H7 (cell line): Measurements from ENCODE around the gene TMEM222. TPM values are rescaled to one million over a fixed set of nuclear protein-coding genes. Genes with fewer than 3 reads are reported as not detected.
"Not testable (repeated sequence)": the region's sequence is repeated elsewhere in the genome, so short reads cannot be mapped to it uniquely, and the experiment has no call there.

Source experiments
- DNase-seq: peaks from one replicate; pipeline ENCODE4 v3.0.0; 2012
- H3K27me3 ChIP-seq: 2 replicates; pipeline ENCODE4 v1.6.0; 2011; ENCODE audit warnings: mild to moderate bottlenecking, low read length; ENCODE audit not compliant: control insufficient read depth, insufficient read depth
- H3K36me3 ChIP-seq: replicated peaks from 2 replicates; pipeline ENCODE4 v1.5.1; 2011; ENCODE audit warnings: low read length; ENCODE audit not compliant: control insufficient read depth, insufficient read depth
- H3K4me3 ChIP-seq: 2 replicates; pipeline ENCODE4 v1.5.1; 2011; ENCODE audit warnings: low read depth, mild to moderate bottlenecking, control low read depth, low read length, moderate library complexity; ENCODE audit not compliant: insufficient read depth
- total RNA-seq: library from RNA; depleted of rRNA; stranded (reverse); fragments of >200 nt; shearing (Covaris generic); gene quantifications from 2 replicates; pipeline ENCODE4 v1.2.3, GENCODE V29; 2014; rRNA removed

The TMEM222 gene
- total RNA-seq, 1 experiment from 2014 or later = 53.4 TPM

- no peak for DNase-seq
- no peaks in the 10 kb centered on the region for H3K36me3 ChIP-seq
- no peak overlapping the region for H3K4me3 ChIP-seq
- H3K27me3 ChIP-seq = peaks cover 14% of the 10 kb centered on the region; the same call in 1 of the 2 replicates
These were observed 59.1 kb downstream of the TMEM222 start for GRCh38 chr1:27380766-27381733.

DNA sequence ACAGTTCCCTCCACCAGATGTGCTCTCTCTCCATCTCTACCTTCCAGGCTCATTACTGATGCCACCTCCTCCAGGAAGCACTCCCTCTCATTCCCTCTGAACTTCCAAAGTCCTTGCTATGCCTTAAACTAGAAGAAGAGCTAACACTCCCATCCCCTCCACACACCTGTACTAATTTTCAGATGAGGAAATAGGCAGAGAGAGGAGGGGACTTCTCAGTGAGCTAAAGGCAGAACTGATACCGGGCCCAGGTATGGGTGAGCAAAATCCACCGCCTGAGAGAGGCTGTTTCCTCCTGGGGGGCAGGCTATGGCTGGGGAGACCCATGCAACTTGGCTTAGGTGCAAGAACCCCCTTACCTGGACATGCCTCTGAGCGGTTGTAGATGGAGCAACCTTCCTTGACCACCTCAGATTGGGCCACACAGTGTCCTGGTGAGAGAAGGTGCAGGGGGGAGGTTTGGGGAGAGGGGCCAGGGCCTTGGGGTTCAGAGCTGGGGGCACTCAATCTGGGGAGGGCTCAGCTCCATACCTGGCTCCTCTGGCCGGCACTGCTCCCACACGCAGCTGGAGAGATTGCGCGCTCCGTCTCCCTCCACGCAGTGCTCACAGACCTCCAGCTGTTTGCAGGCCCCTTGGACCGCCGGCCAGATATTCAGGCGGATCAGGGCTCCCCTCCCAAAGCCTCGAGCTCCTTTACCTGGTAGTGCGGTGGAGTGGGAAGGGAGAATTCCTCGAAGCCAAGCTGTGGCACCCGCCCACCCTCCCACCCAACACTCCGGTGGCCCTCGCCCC lies 60.2 kb downstream of the TMEM222 start:
- H3K27me3 ChIP-seq = peaks cover 14% of the 10 kb centered on the region; the same call in 1 of the 2 replicates
- no peak overlapping the region for H3K4me3 ChIP-seq
- H3K36me3 ChIP-seq = no peaks in the 10 kb centered on the region
- no peak for DNase-seq

DNA sequence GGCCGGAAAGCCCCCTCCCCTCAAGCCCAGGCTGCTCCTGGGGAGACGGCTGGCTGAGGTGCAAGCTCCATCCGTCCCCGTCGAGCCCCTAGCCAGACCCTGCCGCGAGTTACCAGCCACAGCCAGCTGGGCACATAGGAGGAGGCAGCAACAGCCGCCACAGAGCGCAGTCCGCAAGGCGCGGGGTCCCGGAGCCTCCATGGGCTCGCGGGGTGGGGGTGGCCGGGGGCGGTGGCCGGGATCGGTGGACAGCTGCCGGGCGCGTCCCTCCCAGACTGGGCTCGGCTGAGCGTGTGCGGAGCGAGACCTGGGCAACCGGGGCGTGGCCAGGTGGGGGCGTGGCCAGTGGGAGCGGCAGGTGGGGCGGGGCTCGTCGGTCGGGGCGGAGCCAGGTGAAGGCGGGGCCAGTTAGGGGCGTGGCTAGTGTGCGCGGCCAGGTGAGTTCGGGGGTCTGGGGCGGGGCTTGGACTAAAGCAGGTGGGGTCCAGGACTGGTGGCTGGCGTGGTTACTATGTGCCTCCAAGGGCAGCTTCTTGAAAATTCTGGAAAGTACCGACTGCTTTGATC lies 61.2 kb downstream of the TMEM222 start, which contains the start of gene CD164L2:
CD164L2 (minus strand) TSS at position 295 of the 567 bp plus-strand sequence; CDS start at position 201, 94 bp downstream.
- peaks cover 14% of the 10 kb centered on the region; the same call in 1 of the 2 replicates for H3K27me3 ChIP-seq
- DNase-seq = peak; percentile 99
- peak within 1 kb of the TSS; percentile 52 for H3K4me3 ChIP-seq
- no peaks in the 10 kb centered on the region for H3K36me3 ChIP-seq

GRCh38 chr1:27383661-27384060 lies 61.7 kb downstream of the TMEM222 start:
- Histone ChIP-seq H3K4me3 (peak overlapping the region; percentile 27; the same call in 1 of the 2 replicates), H3K36me3 (no peaks in the 10 kb centered on the region), H3K27me3 (peaks cover 14% of the 10 kb centered on the region; the same call in 1 of the 2 replicates)
- no peak for DNase-seq

GRCh38 chr1:27384797-27385196 lies 62.8 kb downstream of the TMEM222 start:
- peaks cover 14% of the 10 kb centered on the region; the same call in 1 of the 2 replicates for H3K27me3 ChIP-seq
- H3K4me3 ChIP-seq, DNase-seq, H3K36me3 ChIP-seq: not testable (repeated sequence)

Other genes starting within 250 kb of the TMEM222 start
- 12.6 and 13.1 TPM in 2 replicates for gene SLC9A1, start 167.0 kb upstream of the TMEM222 start, total RNA-seq
- gene WDTC1, start 87.5 kb upstream of the TMEM222 start, total RNA-seq = 23.9 and 26.1 TPM in 2 replicates
- gene SYTL1, start 19.9 kb downstream of the TMEM222 start, total RNA-seq = 5.6 and 6.4 TPM in 2 replicates
- 10.7 and 14.6 TPM in 2 replicates for gene MAP3K6, start 44.8 kb downstream of the TMEM222 start, total RNA-seq
- gene FCN3, start 52.7 kb downstream of the TMEM222 start, total RNA-seq = 0.14 TPM in 1 of 2 replicates, not detected in the other
- gene CD164L2, start 61.2 kb downstream of the TMEM222 start, total RNA-seq = 1.7 and 3.8 TPM in 2 replicates
- 5.8 and 8.5 TPM in 2 replicates for gene GPR3, start 70.5 kb downstream of the TMEM222 start, total RNA-seq
- 34.3 and 44.3 TPM in 2 replicates for gene WASF2, start 168.0 kb downstream of the TMEM222 start, total RNA-seq